Activated naive CD4-positive, alpha-beta T cell treated with anti-CD3 and anti-CD28 coated beads, Interleukin-2, amount 10 ng/mL, durations not matched to agents 7 days and 5 days (primary cell): ENCODE measurements around the gene IL2RG.

Source experiments
- CTCF ChIA-PET: fragments of 350-600 bp; sonication (Branson Sonifier 250); formaldehyde crosslinking; loops from one replicate; lab custom pipeline; 2021; ENCODE audit warnings: antibody characterized with exemption; lab: Charles Lee
- DNase-seq: peaks from one replicate; pipeline ENCODE4 v3.0.0-alpha.2; 2020
- H3K27ac Mint-ChIP-seq: one replicate; pipeline ENCODE4 v1.8.0; 2021; ENCODE audit warnings: mild to moderate bottlenecking, moderate library complexity, mixed read lengths
- H3K27me3 Mint-ChIP-seq: one replicate; pipeline ENCODE4 v1.8.0; 2021; ENCODE audit warnings: mild to moderate bottlenecking, mixed read lengths
- H3K36me3 Mint-ChIP-seq: one replicate; pipeline ENCODE4 v1.8.0; 2021; ENCODE audit warnings: mixed read lengths
- H3K4me1 Mint-ChIP-seq: one replicate; pipeline ENCODE4 v1.8.0; 2021; ENCODE audit warnings: mixed read lengths
- H3K4me3 Mint-ChIP-seq: one replicate; pipeline ENCODE4 v1.8.0; 2021; ENCODE audit warnings: mild to moderate bottlenecking, moderate library complexity, mixed read lengths
- H3K9me3 Mint-ChIP-seq: one replicate; pipeline ENCODE4 v1.8.0; 2021; ENCODE audit warnings: mixed read lengths

The IL2RG gene

DNA sequence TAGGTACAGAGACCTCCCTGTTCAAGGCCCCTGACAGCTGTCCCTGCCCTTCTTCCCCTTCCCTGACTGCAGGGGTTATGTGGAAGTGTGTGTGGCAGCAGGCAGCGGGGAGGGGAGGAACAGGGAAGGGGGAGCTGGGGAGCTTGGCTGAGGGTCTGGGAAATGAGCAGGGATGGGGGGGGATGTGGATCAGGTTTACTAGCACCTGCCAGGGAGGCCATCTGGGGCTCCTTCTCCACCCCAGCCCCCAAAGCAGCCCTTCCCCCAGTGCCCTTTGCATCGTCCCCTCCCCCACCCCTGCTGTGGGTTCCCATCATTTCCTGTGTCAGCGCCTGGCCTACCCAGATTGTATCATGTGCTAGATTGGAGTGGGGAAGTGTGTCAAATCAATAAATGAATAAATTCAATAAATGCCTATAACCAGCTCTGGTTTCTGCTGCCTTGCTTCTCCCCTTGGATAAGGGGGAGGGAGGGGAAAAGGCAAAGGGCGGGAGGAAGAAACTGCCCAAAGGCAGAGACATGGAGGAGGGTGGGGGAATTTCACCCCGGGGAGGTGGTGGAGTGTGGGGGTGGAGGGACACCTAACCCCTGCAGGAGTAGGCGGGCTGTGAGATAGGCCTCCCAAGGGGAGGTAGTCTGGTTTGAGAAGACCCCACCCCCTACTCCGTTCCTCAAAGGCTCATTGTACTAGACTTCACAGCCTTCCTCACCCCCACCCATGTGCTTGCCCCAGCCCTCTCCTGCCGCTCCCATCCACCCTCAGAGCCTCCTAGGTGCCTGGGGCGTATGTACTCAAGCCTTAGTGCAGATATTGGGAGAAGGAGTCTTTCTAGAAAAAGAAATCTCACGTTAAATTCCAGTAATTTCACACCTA, 8.0 kb downstream of the IL2RG start:
- Mint-ChIP-seq H3K4me1 (peaks cover 81% of the 10 kb centered on the region), H3K4me3 (peak overlapping the region; percentile 73), H3K27ac (peak overlapping the region; percentile 93), H3K36me3 (peaks cover 37% of the 10 kb centered on the region), H3K27me3 (no peaks in the 10 kb centered on the region), H3K9me3 (no peaks in the 10 kb centered on the region)
- DNase-seq: peak; percentile 70
- CTCF ChIA-PET: interaction anchor here (4.2 to 5.8 kb wide), 2 partner anchors 14 to 25 kb away, joined by 27 to 97 read pairs; partner anchors contain the start of gene MED12

- peaks cover 27% of the 10 kb centered on the region for H3K36me3 Mint-ChIP-seq
- CTCF ChIA-PET: interaction anchor here (1.7 to 5.8 kb wide), 4 partner anchors 10 to 26 kb away, joined by 5 to 97 read pairs (median 33); partner anchors contain the start of genes IL2RG and MED12
- no peaks in the 10 kb centered on the region for H3K9me3 Mint-ChIP-seq
- H3K4me1 Mint-ChIP-seq: peaks cover 77% of the 10 kb centered on the region
- H3K27me3 Mint-ChIP-seq: peaks cover 4% of the 10 kb centered on the region
- no peak for DNase-seq
- no peak overlapping the region for H3K4me3 Mint-ChIP-seq
- peak overlapping the region; percentile 93 for H3K27ac Mint-ChIP-seq
Measured at GRCh38 chrX:71102292-71102691, 9.1 kb downstream of the IL2RG start.

DNA sequence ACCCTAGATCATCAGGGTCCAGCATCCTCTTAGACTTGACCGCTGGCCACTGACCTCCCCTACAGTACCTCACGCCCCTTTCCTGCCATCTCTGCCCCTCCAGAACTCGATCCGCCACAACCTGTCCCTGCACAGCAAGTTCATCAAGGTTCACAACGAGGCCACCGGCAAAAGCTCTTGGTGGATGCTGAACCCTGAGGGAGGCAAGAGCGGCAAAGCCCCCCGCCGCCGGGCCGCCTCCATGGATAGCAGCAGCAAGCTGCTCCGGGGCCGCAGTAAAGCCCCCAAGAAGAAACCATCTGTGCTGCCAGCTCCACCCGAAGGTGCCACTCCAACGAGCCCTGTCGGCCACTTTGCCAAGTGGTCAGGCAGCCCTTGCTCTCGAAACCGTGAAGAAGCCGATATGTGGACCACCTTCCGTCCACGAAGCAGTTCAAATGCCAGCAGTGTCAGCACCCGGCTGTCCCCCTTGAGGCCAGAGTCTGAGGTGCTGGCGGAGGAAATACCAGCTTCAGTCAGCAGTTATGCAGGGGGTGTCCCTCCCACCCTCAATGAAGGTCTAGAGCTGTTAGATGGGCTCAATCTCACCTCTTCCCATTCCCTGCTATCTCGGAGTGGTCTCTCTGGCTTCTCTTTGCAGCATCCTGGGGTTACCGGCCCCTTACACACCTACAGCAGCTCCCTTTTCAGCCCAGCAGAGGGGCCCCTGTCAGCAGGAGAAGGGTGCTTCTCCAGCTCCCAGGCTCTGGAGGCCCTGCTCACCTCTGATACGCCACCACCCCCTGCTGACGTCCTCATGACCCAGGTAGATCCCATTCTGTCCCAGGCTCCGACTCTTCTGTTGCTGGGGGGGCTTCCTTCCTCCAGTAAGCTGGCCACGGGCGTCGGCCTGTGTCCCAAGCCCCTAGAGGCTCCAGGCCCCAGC, 10.5 kb downstream of the IL2RG start:
- H3K4me3 Mint-ChIP-seq: no peak overlapping the region
- H3K9me3 Mint-ChIP-seq: no peaks in the 10 kb centered on the region
- H3K27ac Mint-ChIP-seq: peak overlapping the region; percentile 4
- peaks cover 9% of the 10 kb centered on the region for H3K27me3 Mint-ChIP-seq
- CTCF ChIA-PET: interaction anchor here (1.4 to 5.8 kb wide), 7 partner anchors 11 to 78 kb away, joined by 3 to 97 read pairs (median 13); partner anchors contain the start of genes IL2RG and MED12
- H3K4me1 Mint-ChIP-seq: peaks cover 71% of the 10 kb centered on the region
- peak; percentile 47 for DNase-seq
- H3K36me3 Mint-ChIP-seq: peaks cover 16% of the 10 kb centered on the region

DNA sequence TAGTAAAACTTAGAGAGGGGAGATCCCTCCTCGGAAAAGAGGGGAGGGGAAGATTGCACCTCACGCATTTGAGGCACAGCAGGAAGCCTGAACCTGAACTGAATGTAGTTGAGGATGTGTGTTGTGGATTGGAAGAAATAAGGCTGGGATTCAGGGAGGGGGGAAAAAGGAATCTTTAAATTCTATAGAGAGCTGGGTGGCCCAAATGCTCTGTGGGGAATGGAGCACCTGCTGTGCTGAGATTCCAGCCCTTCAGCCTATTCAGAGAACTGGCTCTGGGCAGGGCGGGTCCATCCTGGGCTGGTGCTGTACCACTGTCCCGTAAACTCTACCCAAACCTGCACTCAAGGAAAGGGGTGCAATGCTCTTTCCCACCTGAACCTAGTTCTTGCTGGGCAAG, 11.6 kb downstream of the IL2RG start:
- H3K36me3 Mint-ChIP-seq: peaks cover 12% of the 10 kb centered on the region
- CTCF ChIA-PET: interaction anchor here (0.8 to 5.8 kb wide), 7 partner anchors 8 to 77 kb away, joined by 3 to 97 read pairs (median 4); partner anchors contain the start of genes IL2RG and MED12
- H3K27me3 Mint-ChIP-seq: peaks cover 9% of the 10 kb centered on the region
- no peak overlapping the region for H3K4me3 Mint-ChIP-seq
- H3K4me1 Mint-ChIP-seq: peaks cover 70% of the 10 kb centered on the region
- DNase-seq: no peak
- H3K9me3 Mint-ChIP-seq: no peaks in the 10 kb centered on the region
- H3K27ac Mint-ChIP-seq: no peak overlapping the region

GRCh38 chrX:71098951-71099506, 12.3 kb downstream of the IL2RG start:
- H3K36me3 Mint-ChIP-seq: peaks cover 6% of the 10 kb centered on the region
- DNase-seq: no peak
- H3K27me3 Mint-ChIP-seq: peaks cover 11% of the 10 kb centered on the region
- peaks cover 65% of the 10 kb centered on the region for H3K4me1 Mint-ChIP-seq
- no peak overlapping the region for H3K27ac Mint-ChIP-seq
- CTCF ChIA-PET: interaction anchor here (0.8 to 5.8 kb wide), 7 partner anchors 9 to 78 kb away, joined by 3 to 97 read pairs (median 4); partner anchors contain the start of genes IL2RG and MED12
- H3K4me3 Mint-ChIP-seq: no peak overlapping the region
- H3K9me3 Mint-ChIP-seq: no peaks in the 10 kb centered on the region

GRCh38 chrX:71098302-71098701, 13.1 kb downstream of the IL2RG start:
- H3K4me1 Mint-ChIP-seq: peaks cover 61% of the 10 kb centered on the region
- H3K36me3 Mint-ChIP-seq: peaks cover 3% of the 10 kb centered on the region
- DNase-seq: peak; percentile 83
- no peak overlapping the region for H3K27ac Mint-ChIP-seq
- H3K27me3 Mint-ChIP-seq: peaks cover 12% of the 10 kb centered on the region
- CTCF ChIA-PET: interaction anchor here (0.8 to 1.5 kb wide), 3 partner anchors 27 to 31 kb away, joined by 3 to 16 read pairs (median 4); no protein-coding TSS in a partner anchor
- no peaks in the 10 kb centered on the region for H3K9me3 Mint-ChIP-seq
- no peak overlapping the region for H3K4me3 Mint-ChIP-seq

DNA sequence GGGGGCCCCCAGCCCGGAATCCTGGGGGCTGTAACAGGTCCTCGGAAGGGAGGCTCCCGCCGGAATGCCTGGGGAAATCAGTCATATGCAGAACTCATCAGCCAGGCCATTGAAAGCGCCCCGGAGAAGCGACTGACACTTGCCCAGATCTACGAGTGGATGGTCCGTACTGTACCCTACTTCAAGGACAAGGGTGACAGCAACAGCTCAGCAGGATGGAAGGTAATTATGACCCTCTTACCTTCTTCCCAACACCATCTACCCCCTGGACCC, 14.7 kb downstream of the IL2RG start:
- Mint-ChIP-seq H3K4me1 (peaks cover 50% of the 10 kb centered on the region), H3K4me3 (peak overlapping the region; percentile 98), H3K27me3 (peaks cover 12% of the 10 kb centered on the region), H3K9me3 (no peaks in the 10 kb centered on the region), H3K36me3 (peaks cover 3% of the 10 kb centered on the region), H3K27ac (peak overlapping the region; percentile 55)
- CTCF ChIA-PET: interaction anchor here (1.2 kb wide), 1 partner anchor 10 kb away, joined by 3 read pairs; the partner anchor contains the start of gene CXorf65
- DNase-seq: no peak

DNA sequence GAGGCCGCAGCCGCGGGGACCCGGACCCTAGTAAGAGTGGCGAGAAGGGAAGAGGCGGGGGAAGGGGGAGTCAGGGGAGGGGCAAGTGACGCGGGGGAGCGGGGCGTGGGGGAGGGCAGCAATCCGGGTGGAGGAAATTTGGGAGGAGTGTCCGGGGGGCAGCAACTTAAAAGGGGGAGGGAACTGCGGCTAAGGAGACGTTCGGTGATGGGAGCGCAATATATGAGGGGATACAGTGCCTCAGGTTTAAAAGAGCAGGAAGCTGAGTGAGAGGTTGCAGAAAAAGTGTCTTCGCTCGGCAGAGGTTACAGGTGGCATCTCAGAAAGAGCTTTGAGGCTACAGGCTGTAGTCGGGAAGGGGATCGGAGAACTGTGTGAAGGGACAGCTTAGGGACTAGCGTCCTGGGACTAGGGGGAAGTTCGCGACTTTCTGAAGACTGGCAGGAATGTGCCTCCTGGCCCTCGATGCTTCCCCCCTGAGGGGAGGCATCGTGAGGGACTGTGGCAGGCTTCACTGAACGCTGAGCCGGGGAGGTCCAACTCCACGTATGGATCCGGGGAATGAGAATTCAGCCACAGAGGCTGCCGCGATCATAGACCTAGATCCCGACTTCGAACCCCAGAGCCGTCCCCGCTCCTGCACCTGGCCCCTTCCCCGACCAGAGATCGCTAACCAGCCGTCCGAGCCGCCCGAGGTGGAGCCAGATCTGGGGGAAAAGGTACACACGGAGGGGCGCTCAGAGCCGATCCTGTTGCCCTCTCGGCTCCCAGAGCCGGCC, 15.2 kb downstream of the IL2RG start:
- no peak for DNase-seq
- no peaks in the 10 kb centered on the region for H3K9me3 Mint-ChIP-seq
- peak overlapping the region; percentile 89 for H3K27ac Mint-ChIP-seq
- CTCF ChIA-PET: interaction anchor here (0.6 to 1.2 kb wide), 4 partner anchors 10 to 34 kb away, joined by 3 to 4 read pairs (median 4); partner anchors contain the start of gene CXorf65
- H3K4me1 Mint-ChIP-seq: peaks cover 48% of the 10 kb centered on the region
- H3K27me3 Mint-ChIP-seq: peaks cover 12% of the 10 kb centered on the region
- H3K4me3 Mint-ChIP-seq: peak overlapping the region; percentile 98
- H3K36me3 Mint-ChIP-seq: peaks cover 3% of the 10 kb centered on the region

DNA sequence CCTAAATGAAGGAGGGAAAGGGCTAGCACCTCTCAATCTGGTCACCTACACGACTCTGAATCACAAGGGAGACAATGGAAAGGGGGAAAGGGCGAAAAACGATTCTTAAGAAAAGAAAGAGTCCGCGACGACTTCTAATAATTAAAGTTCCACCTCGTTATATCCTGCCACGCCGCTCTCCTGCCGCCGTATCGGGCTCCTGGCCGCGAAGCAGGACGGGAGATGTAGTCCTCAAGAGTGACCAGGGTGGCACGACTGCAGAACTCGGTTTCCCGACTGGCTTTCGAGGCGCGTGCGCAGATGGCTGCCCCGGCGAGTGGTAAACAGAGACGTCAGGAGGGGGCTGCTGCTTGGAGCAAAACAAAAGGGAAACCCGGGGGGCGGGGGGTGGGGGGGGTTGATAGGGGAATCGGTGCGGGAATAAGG, 15.8 kb downstream of the IL2RG start, which contains the start of gene FOXO4:
Gene FOXO4, plus strand, starts transcription at position 297 of the 426 bp plus-strand sequence. CDS start 678 bp downstream, outside the sequence.
- no peaks in the 10 kb centered on the region for H3K9me3 Mint-ChIP-seq
- peaks cover 43% of the 10 kb centered on the region for H3K4me1 Mint-ChIP-seq
- CTCF ChIA-PET: interaction anchor here (0.6 to 1.2 kb wide), 4 partner anchors 11 to 34 kb away, joined by 3 to 4 read pairs (median 4); partner anchors contain the start of gene CXorf65
- H3K36me3 Mint-ChIP-seq: peaks cover 3% of the 10 kb centered on the region
- peak; percentile 93 for DNase-seq
- H3K27me3 Mint-ChIP-seq: peaks cover 12% of the 10 kb centered on the region
- H3K27ac Mint-ChIP-seq: peak within 1 kb of the TSS; percentile 89
- H3K4me3 Mint-ChIP-seq: peak within 1 kb of the TSS; percentile 98

DNA sequence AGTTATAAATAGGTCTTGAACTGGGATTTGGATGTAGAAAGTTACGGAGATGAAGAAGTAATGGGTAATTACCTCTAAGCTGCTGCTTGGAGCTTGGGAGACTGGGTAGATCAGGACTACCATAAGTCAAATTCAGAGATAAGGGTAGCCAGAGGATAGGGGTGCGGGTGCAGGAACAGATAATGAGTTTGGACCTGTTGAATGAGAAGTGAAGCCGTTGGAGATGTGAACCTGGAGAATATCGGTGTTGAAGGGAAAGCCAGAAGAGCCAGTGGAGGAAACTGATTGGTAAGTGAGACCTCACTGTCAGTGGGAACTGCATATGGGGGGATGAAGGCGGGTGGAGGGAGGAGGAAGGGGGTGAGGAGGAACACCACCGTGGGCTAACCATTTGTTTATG, 16.3 kb downstream of the IL2RG start:
- peaks cover 1% of the 10 kb centered on the region for H3K36me3 Mint-ChIP-seq
- H3K4me3 Mint-ChIP-seq: peak overlapping the region; percentile 98
- H3K27me3 Mint-ChIP-seq: peaks cover 12% of the 10 kb centered on the region
- H3K27ac Mint-ChIP-seq: peak overlapping the region; percentile 71
- CTCF ChIA-PET: no interaction called here
- no peak for DNase-seq
- peaks cover 40% of the 10 kb centered on the region for H3K4me1 Mint-ChIP-seq
- H3K9me3 Mint-ChIP-seq: no peaks in the 10 kb centered on the region

- Mint-ChIP-seq H3K27ac (no peak overlapping the region), H3K36me3 (peaks cover 1% of the 10 kb centered on the region), H3K4me1 (peaks cover 17% of the 10 kb centered on the region), H3K9me3 (no peaks in the 10 kb centered on the region), H3K4me3 (no peak overlapping the region), H3K27me3 (peaks cover 6% of the 10 kb centered on the region)
- DNase-seq: no peak
- CTCF ChIA-PET: no interaction called here
Measured at GRCh38 chrX:71091263-71091662, 20.1 kb downstream of the IL2RG start.

- no peak for DNase-seq
- no peaks in the 10 kb centered on the region for H3K9me3 Mint-ChIP-seq
- no peak overlapping the region for H3K27ac Mint-ChIP-seq
- H3K4me1 Mint-ChIP-seq: peaks cover 7% of the 10 kb centered on the region
- H3K27me3 Mint-ChIP-seq: no peaks in the 10 kb centered on the region
- no peak overlapping the region for H3K4me3 Mint-ChIP-seq
- CTCF ChIA-PET: no interaction called here
- no peaks in the 10 kb centered on the region for H3K36me3 Mint-ChIP-seq
Measured at GRCh38 chrX:71085900-71086299, 25.5 kb downstream of the IL2RG start.

DNA sequence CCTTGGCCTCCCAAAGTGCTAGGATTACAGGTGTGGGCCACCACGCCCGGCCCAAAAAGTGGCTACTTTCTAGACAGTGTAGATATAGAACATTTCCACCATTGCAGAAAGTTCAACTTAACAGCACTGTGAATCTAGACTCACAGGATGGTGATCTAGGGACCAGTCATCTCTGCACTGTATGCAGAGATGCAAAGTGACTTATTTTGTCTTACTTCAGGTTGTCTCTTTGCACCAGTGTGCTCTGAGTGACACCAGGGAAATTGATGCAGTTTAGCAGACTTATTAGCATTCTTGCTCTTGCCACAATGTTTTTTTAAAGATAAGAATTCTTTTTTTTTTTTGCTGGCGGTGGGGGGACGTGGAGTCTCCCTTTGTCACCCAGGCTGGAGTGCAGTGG, 28.6 kb downstream of the IL2RG start:
- no peaks in the 10 kb centered on the region for H3K36me3 Mint-ChIP-seq
- peaks cover 7% of the 10 kb centered on the region for H3K4me1 Mint-ChIP-seq
- no peak overlapping the region for H3K4me3 Mint-ChIP-seq
- DNase-seq: no peak
- H3K9me3 Mint-ChIP-seq: no peaks in the 10 kb centered on the region
- H3K27ac Mint-ChIP-seq: no peak overlapping the region
- H3K27me3 Mint-ChIP-seq: no peaks in the 10 kb centered on the region
- CTCF ChIA-PET: no interaction called here
